Subcutaneous adipose tissue (tissue), 4 donors: ENCODE results near the gene TNC. TPM values are rescaled to one million over a fixed set of nuclear protein-coding genes. Genes with fewer than 3 reads are reported as not detected.

Experiments
- CTCF ChIP-seq: fragments of 450-650 bp; IDR thresholded peaks from one replicate; pipeline ENCODE4 v1.5.1; 2016; ENCODE audit warnings: low read depth, mild to moderate bottlenecking, control low read depth, antibody characterized with exemption, moderate library complexity
- total RNA-seq, 4 donors: library from RNA; depleted of rRNA; stranded (reverse); fragments of >200 nt; gene quantifications; one replicate each; pipeline ENCODE4 v1.1.0, GENCODE V29; 2016

Gene TNC
- total RNA-seq, 4 donors from 2014 or later: 2.4 to 17.3 (median 8.3) TPM

GRCh38 chr9:115036691-115037090, 81.3 kb downstream of the TNC start:
- no peak for TF ChIP-seq CTCF

GRCh38 chr9:115035841-115036612, 81.9 kb downstream of the TNC start:
- TF ChIP-seq CTCF: no peak

GRCh38 chr9:115034801-115035200, 83.2 kb downstream of the TNC start:
- no peak for TF ChIP-seq CTCF

GRCh38 chr9:115033800-115034199, 84.2 kb downstream of the TNC start:
- no peak for TF ChIP-seq CTCF

GRCh38 chr9:115032296-115032695, 85.7 kb downstream of the TNC start:
- TF ChIP-seq CTCF: no peak

GRCh38 chr9:115030006-115030405, 88.0 kb downstream of the TNC start:
- TF ChIP-seq CTCF: no peak

- no peak for TF ChIP-seq CTCF
Observed at GRCh38 chr9:115025721-115026120, 92.2 kb downstream of the TNC start.
